Stimulated activated naive CD8-positive, alpha-beta T cell treated with anti-CD3 and anti-CD28 coated beads, Interleukin-15, Interleukin-2, amounts not matched to agents 100 U/mL and 50 U/mL, for 24 hours (primary cell): ENCODE data around the gene EFCC1.

Experiments used
- ATAC-seq: fragments of 150-1000 bp; cut with Tn5 transposase; one replicate; pipeline ENCODE4 v1.10.0; 2021
- DNase-seq: peaks from one replicate; pipeline ENCODE4 v3.0.0; 2021

EFCC1 gene

DNA sequence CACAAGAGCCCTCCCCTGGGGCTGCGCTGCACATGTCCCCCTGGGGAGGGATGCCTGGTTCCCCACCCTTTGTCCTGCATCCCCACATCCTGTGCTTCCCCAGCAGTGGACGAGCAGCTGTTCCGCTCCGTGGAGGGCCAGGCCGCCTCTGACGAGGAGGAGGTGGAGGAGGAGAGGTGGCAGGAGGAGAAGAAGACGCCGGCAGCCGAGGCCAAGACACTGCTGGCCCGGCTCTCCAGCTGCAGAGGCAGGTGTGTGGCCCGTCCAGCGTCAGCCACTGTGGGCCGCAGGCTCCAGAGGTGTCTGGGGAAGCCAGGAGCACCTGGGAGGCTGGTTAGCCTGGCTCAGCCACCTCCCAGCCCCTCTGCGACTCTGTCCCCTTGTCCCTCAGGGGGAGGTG, 31.6 kb downstream of the EFCC1 start:
- no peak for DNase-seq
- no peak for ATAC-seq

GRCh38 chr3:129033151-129033550, 32.0 kb downstream of the EFCC1 start:
- ATAC-seq (no peak), DNase-seq (no peak)

DNA sequence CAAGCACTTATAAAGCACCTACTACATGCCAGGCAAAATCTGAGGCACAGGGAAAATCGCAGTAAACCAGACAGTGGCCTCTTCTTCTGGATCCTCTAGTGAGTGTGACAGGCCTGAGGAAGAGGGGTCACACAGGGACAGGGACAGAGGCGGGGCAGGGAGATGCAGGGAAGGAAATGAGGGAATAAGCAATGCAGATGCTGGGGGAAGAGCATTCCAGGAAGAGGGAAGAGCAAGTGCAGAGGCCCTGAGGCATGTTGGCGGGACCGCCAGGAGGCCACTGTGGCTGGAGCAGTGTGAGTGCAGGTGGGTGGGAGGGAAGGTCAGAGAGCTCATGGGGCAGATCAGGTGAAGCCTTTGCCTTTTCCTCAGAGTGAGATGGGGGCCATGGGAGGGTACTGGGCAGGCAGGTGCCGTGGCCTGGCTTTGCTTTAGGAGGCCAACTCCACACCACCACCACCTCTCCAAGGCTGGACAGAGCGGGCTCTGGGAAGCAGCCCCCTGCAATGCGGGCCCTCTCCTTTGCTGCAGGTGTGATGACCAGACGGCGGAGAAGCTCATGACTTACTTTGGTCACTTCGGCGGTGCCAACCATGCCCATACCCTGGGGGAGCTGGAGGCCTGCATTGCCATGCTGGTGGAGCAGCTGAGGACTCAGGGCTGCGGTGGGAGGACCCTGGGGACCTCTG, 32.7 kb downstream of the EFCC1 start:
- ATAC-seq (no peak), DNase-seq (no peak)

DNA sequence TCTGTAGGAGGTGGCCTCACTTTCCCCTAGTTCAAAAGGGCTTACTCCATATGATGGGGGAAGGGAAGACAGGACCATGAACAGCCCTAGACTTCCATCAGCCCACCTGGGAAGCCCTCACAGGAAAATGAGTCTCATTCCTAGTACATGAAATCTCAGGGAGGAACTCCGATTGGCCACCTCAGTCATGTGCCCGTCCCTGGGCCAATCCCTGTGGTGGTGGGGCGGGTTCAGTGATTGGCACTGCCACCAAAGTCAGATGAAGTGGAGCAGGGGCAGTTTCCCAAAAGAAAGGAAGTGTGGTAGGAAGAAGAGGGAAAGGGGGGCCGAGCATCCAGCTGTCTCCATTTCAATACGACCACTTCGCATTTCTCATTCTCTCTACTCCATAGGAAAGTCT, 33.5 kb downstream of the EFCC1 start:
- DNase-seq = no peak
- no peak for ATAC-seq

DNA sequence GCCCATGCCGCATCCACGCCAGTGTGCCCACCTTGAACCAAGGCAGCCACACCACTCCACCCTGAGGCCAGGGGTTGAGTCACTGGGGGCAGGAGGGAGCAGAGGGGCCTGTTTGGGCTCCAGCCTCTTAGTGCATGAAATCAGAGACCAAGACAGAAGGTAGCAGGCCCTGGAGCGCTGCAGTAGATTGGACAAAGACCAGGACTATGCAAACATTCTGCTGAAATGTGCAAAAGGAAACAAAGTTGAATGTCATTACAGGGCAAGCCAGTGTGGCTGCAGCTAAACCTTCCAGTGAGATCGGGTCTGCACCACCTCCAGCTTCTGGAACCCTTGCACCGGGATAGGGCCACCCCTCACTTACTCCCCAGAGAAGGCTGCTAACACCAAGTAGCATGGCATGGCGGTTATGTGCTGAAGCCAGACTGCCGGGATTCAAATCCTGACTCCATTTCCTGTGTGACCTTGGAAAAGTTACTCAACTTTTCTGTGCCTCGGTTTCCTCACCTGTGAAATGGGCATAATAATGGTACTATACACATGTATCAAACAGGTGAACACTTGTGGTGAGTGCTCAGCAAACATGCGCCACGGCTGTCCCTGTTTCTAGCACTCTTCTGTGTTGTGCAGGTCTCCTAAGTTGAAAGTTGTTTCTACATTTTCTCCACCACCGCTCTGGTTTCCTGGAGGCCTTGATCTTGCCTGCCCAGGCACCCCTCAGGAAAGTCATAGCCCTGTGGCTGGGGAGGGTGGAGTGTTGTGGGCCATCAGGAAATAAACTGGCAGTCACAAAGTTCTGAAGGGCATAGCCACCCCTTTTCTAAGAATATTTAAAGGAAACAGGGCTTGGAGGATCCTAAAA, 34.5 kb downstream of the EFCC1 start:
- DNase-seq = no peak
- no peak for ATAC-seq

GRCh38 chr3:129036222-129037092, 35.4 kb downstream of the EFCC1 start:
- no peak for ATAC-seq
- no peak for DNase-seq

DNA sequence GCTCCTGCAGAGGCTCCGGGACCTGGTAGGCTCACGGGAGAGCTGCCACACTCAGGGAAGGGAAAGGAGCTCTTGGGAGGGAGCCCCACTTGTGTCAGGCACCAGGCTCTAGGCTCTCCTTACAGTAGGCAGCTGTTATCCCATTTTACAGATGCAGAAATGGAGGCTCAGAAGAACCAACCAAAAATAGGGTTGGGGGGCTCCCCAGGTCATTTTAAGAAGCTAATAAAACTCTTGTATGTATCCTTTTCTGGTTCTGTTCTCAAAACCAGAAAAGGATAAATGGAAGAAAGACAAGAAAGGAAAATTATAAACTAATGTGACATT, 36.0 kb downstream of the EFCC1 start:
- ATAC-seq (no peak), DNase-seq (no peak)

- no peak for ATAC-seq
- no peak for DNase-seq
Measured at GRCh38 chr3:129038121-129038855, 37.2 kb downstream of the EFCC1 start.

DNA sequence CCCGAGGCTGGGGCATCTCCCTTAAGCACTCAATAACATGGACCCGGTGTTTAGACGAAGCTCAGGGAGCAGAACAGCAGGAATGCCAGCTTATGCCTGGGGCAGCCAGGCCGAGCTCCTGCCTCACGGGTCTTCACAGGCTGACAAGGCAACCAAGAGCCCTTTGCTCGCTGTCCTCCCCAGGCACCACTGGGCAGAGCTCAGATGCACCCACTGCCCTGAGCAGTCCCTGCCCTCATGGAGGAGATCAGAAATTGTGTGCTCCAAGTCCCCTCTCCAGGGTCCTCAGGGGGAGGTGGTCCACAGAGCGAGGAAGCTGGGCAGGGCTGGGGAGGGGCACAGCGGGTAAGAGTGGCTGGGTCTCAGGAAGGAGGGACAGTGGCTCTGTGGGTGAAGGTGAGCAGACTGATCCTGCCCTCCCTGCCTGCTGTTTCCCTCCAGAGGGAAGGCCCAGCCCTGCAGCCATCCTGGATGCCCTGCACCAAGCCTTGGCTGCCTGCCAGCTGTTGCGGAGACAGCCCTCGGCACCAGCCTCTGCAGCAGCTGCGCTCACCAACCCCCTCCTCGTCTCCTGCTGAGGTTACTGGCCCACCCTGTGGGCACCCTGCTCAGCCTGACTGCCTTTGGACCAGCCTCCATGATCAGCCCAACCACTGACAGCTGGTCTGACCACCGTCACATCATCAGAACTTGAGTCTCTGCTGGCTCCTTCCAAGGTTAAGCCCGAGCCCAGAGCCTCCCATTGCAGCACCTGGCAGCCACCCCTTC, 38.4 kb downstream of the EFCC1 start:
- DNase-seq (no peak), ATAC-seq (no peak)

DNA sequence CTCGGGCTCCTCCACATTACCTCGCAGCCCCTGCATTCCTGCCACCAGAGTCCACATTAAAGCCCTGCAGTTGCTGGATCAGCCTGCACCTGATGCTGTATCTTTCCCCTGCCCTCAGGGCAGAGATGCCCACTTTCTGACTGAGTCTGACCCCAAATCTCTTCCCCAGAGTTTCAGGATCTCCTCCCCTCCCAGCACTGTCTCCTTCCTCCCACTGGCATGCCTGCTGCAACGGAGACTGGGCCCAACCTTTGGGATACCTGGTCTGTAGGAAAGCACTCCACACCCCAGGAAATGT, 38.9 kb downstream of the EFCC1 start:
- no peak for ATAC-seq
- DNase-seq = no peak

DNA sequence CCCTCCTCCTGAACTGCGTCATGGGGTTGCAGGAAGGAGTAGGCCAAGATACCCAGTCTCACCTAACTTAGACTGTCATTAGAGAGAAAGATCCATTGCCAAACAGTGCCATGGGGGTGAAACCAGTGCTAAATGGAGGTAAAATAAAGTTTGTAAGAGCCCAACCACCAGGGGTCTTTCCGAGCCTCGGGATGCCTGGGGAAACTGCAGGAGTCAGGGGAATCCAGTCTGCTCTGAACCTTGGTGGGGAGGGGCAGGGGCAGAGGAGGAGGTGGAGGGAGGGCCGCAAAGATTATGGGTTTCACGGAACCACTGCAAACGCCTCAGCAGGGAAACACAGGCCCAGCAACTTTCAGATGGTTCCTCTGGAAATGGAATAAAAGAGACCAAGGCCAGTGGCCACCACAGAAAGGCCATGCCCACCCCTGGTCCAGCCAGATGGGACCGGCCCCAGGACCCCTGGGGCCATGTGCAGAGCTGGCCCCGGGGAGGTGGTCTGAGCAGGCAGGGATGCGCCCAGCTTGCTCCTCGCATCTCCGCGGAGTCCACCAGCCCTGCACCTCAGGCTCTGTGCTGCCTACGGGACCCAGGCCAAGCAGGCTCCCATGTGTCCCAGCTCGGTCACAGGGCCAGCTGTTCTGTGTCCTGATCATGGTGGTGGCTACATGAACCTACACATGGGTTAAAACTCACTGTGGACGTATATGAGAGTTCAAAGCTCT, 39.6 kb downstream of the EFCC1 start:
- ATAC-seq = no peak
- no peak for DNase-seq

DNA sequence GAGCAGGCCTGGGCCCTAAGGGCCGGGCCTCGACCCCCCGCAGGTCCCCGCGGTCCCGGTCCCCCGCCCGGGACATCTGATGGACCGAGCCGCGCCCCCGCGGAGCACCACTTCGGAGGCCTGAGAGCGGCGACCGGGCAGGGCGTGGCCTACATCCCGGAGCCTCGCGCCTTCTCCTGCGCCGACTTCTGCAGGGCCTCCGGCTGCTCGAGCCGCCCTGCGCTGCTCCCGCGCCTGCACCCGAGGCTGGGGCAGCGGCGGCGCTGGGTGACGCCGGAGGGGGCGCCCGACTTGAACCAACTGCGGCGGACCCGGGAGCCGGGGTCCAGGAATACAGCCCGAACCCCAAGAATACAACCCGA, 44.6 kb downstream of the EFCC1 start:
- DNase-seq (peak; percentile 56), ATAC-seq (peak; percentile 88)

- ATAC-seq = peak; percentile 55
- DNase-seq = no peak
Measured at GRCh38 chr3:129046037-129046731, 45.1 kb downstream of the EFCC1 start.

GRCh38 chr3:129046732-129047552, 45.8 kb downstream of the EFCC1 start:
- DNase-seq (no peak), ATAC-seq (no peak)

- no peak for ATAC-seq
- DNase-seq = no peak
Measured at GRCh38 chr3:129047553-129047839, 46.4 kb downstream of the EFCC1 start.

DNA sequence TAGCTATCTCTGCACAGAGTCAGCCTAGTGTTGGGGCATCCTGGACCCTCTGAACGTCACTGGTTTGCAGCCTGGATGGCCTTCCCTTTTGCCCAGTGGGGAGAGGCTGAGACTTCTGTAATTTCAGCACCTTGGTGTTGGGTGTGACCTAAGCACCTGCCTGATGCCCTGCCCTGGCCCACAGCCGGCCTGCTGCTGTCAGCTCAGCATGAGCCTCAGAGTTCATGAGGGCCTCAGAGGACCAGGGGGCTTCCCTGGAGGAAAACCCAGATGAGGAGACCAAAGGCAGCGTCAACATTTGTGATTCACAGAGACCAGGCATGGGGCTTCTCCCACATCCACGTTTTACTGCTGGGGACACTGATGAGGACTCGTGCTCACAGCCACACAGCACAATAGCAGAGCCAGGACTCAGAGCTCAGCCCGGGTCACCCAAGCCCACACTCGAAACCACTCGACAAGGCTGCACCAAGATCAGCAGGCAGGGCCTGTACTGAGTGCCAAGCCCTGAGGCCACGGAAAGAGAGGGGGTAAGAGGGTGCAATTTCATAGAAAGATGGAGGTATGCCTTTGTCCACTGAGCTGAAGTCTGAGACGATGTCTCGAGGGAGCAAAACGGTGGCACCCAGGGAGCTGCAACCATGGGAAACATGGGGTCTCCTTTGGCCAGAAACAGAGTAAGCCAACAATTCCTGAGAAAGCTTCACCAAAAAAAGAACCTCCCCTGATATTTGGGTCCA, 49.6 kb downstream of the EFCC1 start:
- DNase-seq = no peak
- ATAC-seq = no peak

DNA sequence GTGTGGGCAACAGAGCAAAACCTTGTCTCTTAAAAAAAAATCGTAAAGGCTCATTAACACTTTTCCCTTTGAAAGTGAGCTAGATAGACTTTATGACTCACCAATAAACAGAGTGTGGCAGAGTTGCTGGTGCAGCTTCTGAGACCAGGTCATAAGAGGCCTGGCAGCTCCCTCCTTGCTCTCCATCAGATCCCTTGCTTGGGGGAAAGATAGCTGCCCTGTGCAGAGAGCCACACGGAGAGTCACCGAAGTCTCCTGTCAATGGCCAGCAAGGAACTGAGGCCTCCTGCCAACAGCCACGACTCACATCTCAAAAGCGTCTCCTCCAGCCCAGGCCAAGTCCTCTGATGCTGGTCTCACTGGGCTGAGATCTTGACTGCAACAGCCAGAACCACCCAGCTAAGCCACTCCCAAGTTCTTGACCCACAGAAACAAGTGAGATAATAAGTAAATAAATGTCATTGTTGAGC, 50.8 kb downstream of the EFCC1 start:
- no peak for DNase-seq
- no peak for ATAC-seq

DNA sequence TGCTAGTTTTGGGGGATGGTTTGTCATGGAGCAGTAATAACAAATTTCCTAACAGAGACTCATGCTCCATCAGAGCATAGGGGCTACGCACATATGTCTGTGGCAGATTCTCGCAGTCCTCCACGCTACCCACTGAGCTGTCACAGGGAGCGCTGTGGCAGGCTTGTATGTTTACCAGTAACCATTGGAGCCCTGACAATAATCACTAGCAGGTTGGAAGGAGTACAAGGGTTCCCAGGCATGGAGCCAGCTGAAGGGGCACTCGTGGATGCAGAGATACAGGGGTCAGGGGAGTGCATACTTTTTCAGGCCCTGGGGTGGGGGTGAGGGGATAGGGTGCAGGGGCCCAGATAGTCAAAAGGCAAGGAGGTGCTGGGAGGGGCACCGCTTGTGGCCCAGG, 51.6 kb downstream of the EFCC1 start:
- ATAC-seq = no peak
- DNase-seq = no peak

GRCh38 chr3:129054605-129055104, 53.6 kb downstream of the EFCC1 start:
- DNase-seq = no peak
- ATAC-seq = no peak
